Activated naive CD8-positive, alpha-beta T cell (primary cell): ENCODE data around the gene PPP1R17.

ENCODE experiments used
- H3K27ac Mint-ChIP-seq: one replicate; pipeline ENCODE4 v1.8.0; 2021; ENCODE audit warnings: mixed read lengths
- H3K27me3 Mint-ChIP-seq: one replicate; pipeline ENCODE4 v1.8.0; 2021; ENCODE audit warnings: mixed read lengths
- H3K36me3 Mint-ChIP-seq: one replicate; pipeline ENCODE4 v1.8.0; 2021; ENCODE audit warnings: mixed read lengths
- H3K4me1 Mint-ChIP-seq: one replicate; pipeline ENCODE4 v1.8.0; 2021; ENCODE audit warnings: low read depth, mixed read lengths
- H3K4me3 Mint-ChIP-seq: one replicate; pipeline ENCODE4 v1.8.0; 2021; ENCODE audit warnings: mild to moderate bottlenecking, mixed read lengths
- H3K9me3 Mint-ChIP-seq: one replicate; pipeline ENCODE4 v1.8.0; 2021; ENCODE audit warnings: low read depth, mixed read lengths

The PPP1R17 gene

GRCh38 chr7:31729195-31729804, 42.3 kb downstream of the PPP1R17 start:
- Mint-ChIP-seq H3K27me3 (no peaks in the 10 kb centered on the region), H3K36me3 (no peaks in the 10 kb centered on the region), H3K27ac (no peak overlapping the region), H3K9me3 (no peaks in the 10 kb centered on the region), H3K4me3 (no peak overlapping the region), H3K4me1 (no peaks in the 10 kb centered on the region)

- no peaks in the 10 kb centered on the region for H3K9me3 Mint-ChIP-seq
These were observed 47.4 kb downstream of the PPP1R17 start for GRCh38 chr7:31734456-31734855.

GRCh38 chr7:31735991-31736982, 49.3 kb downstream of the PPP1R17 start:
- no peak overlapping the region for H3K4me3 Mint-ChIP-seq
- peaks cover 3% of the 10 kb centered on the region for H3K27me3 Mint-ChIP-seq
- H3K36me3 Mint-ChIP-seq, result no peaks in the 10 kb centered on the region
- no peak overlapping the region for H3K27ac Mint-ChIP-seq
- H3K9me3 Mint-ChIP-seq, result no peaks in the 10 kb centered on the region
- no peaks in the 10 kb centered on the region for H3K4me1 Mint-ChIP-seq

More at GRCh38 chr7:31734456-31734855, 47.4 kb downstream of the PPP1R17 start:
- Mint-ChIP-seq H3K4me3 (no peak overlapping the region), H3K27ac (no peak overlapping the region), H3K36me3 (no peaks in the 10 kb centered on the region), H3K4me1 (no peaks in the 10 kb centered on the region), H3K27me3 (peaks cover 3% of the 10 kb centered on the region)

- Mint-ChIP-seq H3K27me3 (peaks cover 4% of the 10 kb centered on the region), H3K4me3 (no peak overlapping the region), H3K27ac (no peak overlapping the region), H3K9me3 (no peaks in the 10 kb centered on the region), H3K36me3 (no peaks in the 10 kb centered on the region), H3K4me1 (no peaks in the 10 kb centered on the region)
These were observed 54.8 kb downstream of the PPP1R17 start for GRCh38 chr7:31741852-31742251.

GRCh38 chr7:31744294-31744874, 57.4 kb downstream of the PPP1R17 start:
- peaks cover 3% of the 10 kb centered on the region for H3K27me3 Mint-ChIP-seq
- no peak overlapping the region for H3K27ac Mint-ChIP-seq
- H3K4me3 Mint-ChIP-seq, result no peak overlapping the region
- no peaks in the 10 kb centered on the region for H3K36me3 Mint-ChIP-seq
- no peaks in the 10 kb centered on the region for H3K4me1 Mint-ChIP-seq
- H3K9me3 Mint-ChIP-seq, result no peaks in the 10 kb centered on the region

- Mint-ChIP-seq H3K36me3 (no peaks in the 10 kb centered on the region), H3K4me3 (no peak overlapping the region), H3K27me3 (peaks cover 3% of the 10 kb centered on the region), H3K4me1 (no peaks in the 10 kb centered on the region), H3K9me3 (no peaks in the 10 kb centered on the region), H3K27ac (no peak overlapping the region)
These were observed 60.5 kb downstream of the PPP1R17 start for GRCh38 chr7:31747553-31747952.

GRCh38 chr7:31748084-31748483, 61.1 kb downstream of the PPP1R17 start:
- peaks cover 3% of the 10 kb centered on the region for H3K27me3 Mint-ChIP-seq
- H3K9me3 Mint-ChIP-seq, result no peaks in the 10 kb centered on the region
- H3K4me1 Mint-ChIP-seq, result no peaks in the 10 kb centered on the region
- H3K27ac Mint-ChIP-seq, result no peak overlapping the region
- H3K36me3 Mint-ChIP-seq, result no peaks in the 10 kb centered on the region
- H3K4me3 Mint-ChIP-seq, result no peak overlapping the region

GRCh38 chr7:31751726-31752125, 64.7 kb downstream of the PPP1R17 start:
- Mint-ChIP-seq H3K36me3 (no peaks in the 10 kb centered on the region), H3K27me3 (peaks cover 2% of the 10 kb centered on the region), H3K27ac (no peak overlapping the region), H3K4me1 (no peaks in the 10 kb centered on the region), H3K9me3 (no peaks in the 10 kb centered on the region), H3K4me3 (no peak overlapping the region)
